HEK293T (cell line): ENCODE data around the gene PSAT1.

Experiments
- BHLHE40 ChIP-seq: fragments of 450-650 bp; IDR thresholded peaks from 2 replicates; pipeline ENCODE4 v1.6.1; 2016; ENCODE audit warnings: mild to moderate bottlenecking, moderate library complexity, borderline replicate concordance
- FOXK2 ChIP-seq: fragments of 450-650 bp; IDR thresholded peaks from 2 replicates; pipeline ENCODE4 v1.6.1; 2016; ENCODE audit warnings: mild to moderate bottlenecking
- FOXM1 ChIP-seq: fragments of 450-650 bp; IDR thresholded peaks from 2 replicates; pipeline ENCODE4 v1.6.1; 2017; ENCODE audit warnings: mild to moderate bottlenecking, borderline replicate concordance
- SUZ12 ChIP-seq: fragments of 450-650 bp; IDR thresholded peaks from 2 replicates; pipeline ENCODE4 v1.6.1; 2016; ENCODE audit warnings: mild to moderate bottlenecking
- TARDBP ChIP-seq: fragments of 450-650 bp; IDR thresholded peaks from 2 replicates; pipeline ENCODE4 v1.6.1; 2016

- TF ChIP-seq FOXK2 (no peak), SUZ12 (no peak), FOXM1 (no peak), BHLHE40 (no peak), TARDBP (no peak)
Measured at GRCh38 chr9:78332381-78332780, 35.5 kb downstream of the PSAT1 start.
